Keratinocyte (primary cell): ENCODE results near the gene AGAP1. TPM values are rescaled to one million over a fixed set of nuclear protein-coding genes. Genes with fewer than 3 reads are reported as not detected.

ENCODE experiments used
- DNase-seq: peaks from one replicate; pipeline ENCODE4 v3.0.0-alpha.2; 2011; ENCODE audit warnings: low read depth, missing footprints, low spot score
- FAIRE-seq: peaks from 2 replicates; lab custom pipeline; 2011; peaks lifted over from hg19 to GRCh38; lab: Jason Lieb, UNC
- H2AFZ ChIP-seq: 2 replicates; pipeline ENCODE4 v1.6.0; 2012; ENCODE audit warnings: low read length, control low read depth, inconsistent platforms; ENCODE audit not compliant: control insufficient read depth
- H3K27ac ChIP-seq: 2 replicates; pipeline ENCODE4 v1.5.1; 2011; ENCODE audit warnings: low read length; ENCODE audit not compliant: control insufficient read depth, insufficient read depth
- H3K27me3 ChIP-seq: 3 replicates; pipeline ENCODE4 v1.6.0; 2011; ENCODE audit warnings: low read length; ENCODE audit not compliant: control insufficient read depth, insufficient read depth; ENCODE audit errors: extremely low read depth
- H3K36me3 ChIP-seq, 2 experiments: 2 replicates in 1 of 2; 3 replicates in 1 of 2; pipeline ENCODE4 v1.5.1; 2011; ENCODE audit warnings: low read length in 2 of 2, mild to moderate bottlenecking in 1 of 2; ENCODE audit not compliant: control insufficient read depth in 2 of 2, insufficient read depth in 2 of 2; ENCODE audit errors: extremely low read depth in 1 of 2
- H3K4me1 ChIP-seq: 3 replicates; pipeline ENCODE4 v1.5.1; 2011; ENCODE audit warnings: low read length; ENCODE audit not compliant: control insufficient read depth, insufficient read depth; ENCODE audit errors: extremely low read depth
- H3K4me2 ChIP-seq: 3 replicates; pipeline ENCODE4 v1.6.0; 2011; ENCODE audit warnings: low read depth, low read length; ENCODE audit not compliant: control insufficient read depth, insufficient read depth; ENCODE audit errors: extremely low read depth
- H3K4me3 ChIP-seq, 3 experiments: fragments of 200-600 bp in 1 of 3; sonication (generic) in 1 of 3; 2 replicates in 2 of 3; 3 replicates in 1 of 3; pipeline ENCODE4 v1.5.1; 2011 to 2016; ENCODE audit warnings: low read length in 3 of 3, mild to moderate bottlenecking in 3 of 3, control low read depth in 2 of 3, inconsistent platforms in 1 of 3, low read depth in 1 of 3, mixed read lengths in 1 of 3, mixed run types in 1 of 3, moderate library complexity in 1 of 3; ENCODE audit not compliant: control insufficient read depth in 2 of 3, insufficient read depth in 2 of 3; ENCODE audit errors: extremely low read depth in 1 of 3
- H3K79me2 ChIP-seq: 2 replicates; pipeline ENCODE4 v1.6.0; 2012; ENCODE audit warnings: low read length; ENCODE audit not compliant: control insufficient read depth, insufficient read depth
- H3K9ac ChIP-seq: 3 replicates; pipeline ENCODE4 v1.6.0; 2011; ENCODE audit warnings: low read length; ENCODE audit not compliant: control insufficient read depth, insufficient read depth; ENCODE audit errors: extremely low read depth
- H3K9me1 ChIP-seq: 3 replicates; pipeline ENCODE4 v1.6.0; 2011; ENCODE audit warnings: low read length; ENCODE audit not compliant: control insufficient read depth, insufficient read depth; ENCODE audit errors: extremely low read depth
- H3K9me3 ChIP-seq: 2 replicates; pipeline ENCODE4 v1.5.1; 2012; ENCODE audit warnings: low read depth, low read length; ENCODE audit not compliant: control insufficient read depth
- H4K20me1 ChIP-seq: 3 replicates; pipeline ENCODE4 v1.6.0; 2011; ENCODE audit warnings: low read length; ENCODE audit not compliant: control insufficient read depth, insufficient read depth; ENCODE audit errors: extremely low read depth
- CTCF ChIP-seq, 3 experiments: IDR thresholded peaks in 1 of 3; conservative IDR thresholded peaks in 1 of 3; optimal IDR thresholded peaks in 1 of 3; 2 replicates in 2 of 3; 3 replicates in 1 of 3; pipeline versions ENCODE3 to v1.5.1; 2011; ENCODE audit warnings: low read length in 3 of 3, mild to moderate bottlenecking in 3 of 3, moderate library complexity in 2 of 3, control low read depth in 1 of 3, inconsistent platforms in 1 of 3; ENCODE audit not compliant: insufficient read depth in 2 of 3; ENCODE audit errors: extremely low read depth in 1 of 3
- EZH2 ChIP-seq: IDR thresholded peaks from one replicate; pipeline ENCODE4 v1.6.1; 2012; ENCODE audit warnings: inconsistent platforms, mild to moderate bottlenecking, low read length, moderate library complexity
- dilution Hi-C: fragments of 300-500 bp; cut with MboI; formaldehyde crosslinking; loops from one replicate; pipeline ENCODE4 v1.7.0; 2020; ENCODE audit warnings: low sequenced_read_pairs; ENCODE audit not compliant: extremely low pct_ligation_motif_present
- polyA plus RNA-seq, 5 experiments: library from polyadenylated mRNA; depleted of rRNA in 3 of 5; stranded (reverse) in 3 of 5; stranded (forward) in 1 of 5; unstranded in 1 of 5; fragments of >200 nt; gene quantifications; 1 replicate in 1 of 5; 2 replicates in 3 of 5; 3 replicates in 1 of 5; pipeline versions ENCODE4 v1.2.1 to v1.2.3, GENCODE V29; 2011 to 2012; ENCODE audit warnings: missing spikeins in 2 of 5, low read depth in 1 of 5, low replicate concordance in 1 of 5

The AGAP1 gene
- polyA plus RNA-seq, 1 donor (not counting 4 experiments of a cell fraction or from before 2014, with no cell fraction given): 12.6 TPM

- H3K4me2 ChIP-seq: no peak overlapping the region
These were observed 58.1 kb downstream of the AGAP1 start for GRCh38 chr2:235551965-235552364.

GRCh38 chr2:235552671-235553070 lies 58.8 kb downstream of the AGAP1 start:
- H3K9ac ChIP-seq: no peak overlapping the region
- dilution Hi-C loops: no loop called here
- no peak overlapping the region for H2AFZ ChIP-seq
- H3K27ac ChIP-seq: no peak overlapping the region
- peaks cover 36% of the 10 kb centered on the region for H3K79me2 ChIP-seq
- no peak for TF ChIP-seq CTCF (optimal IDR thresholded peaks at IDR 0.05 in 1 of 3, IDR thresholded peaks at IDR 0.05 in 1 of 3, conservative IDR thresholded peaks at IDR 0.05 in 1 of 3; ENCODE audit: extremely low read depth in 1 of 3, insufficient read depth in 2 of 3, low read length in 3 of 3)
- TF ChIP-seq EZH2: no peak
- H3K27me3 ChIP-seq: no peaks in the 10 kb centered on the region
- H3K4me2 ChIP-seq: no peak overlapping the region
- FAIRE-seq (no peak), DNase-seq (no peak)
- no peaks in the 10 kb centered on the region for H3K9me1 ChIP-seq
- no peaks in the 10 kb centered on the region for H3K4me1 ChIP-seq
- H4K20me1 ChIP-seq: peaks cover 11% of the 10 kb centered on the region
- no peak overlapping the region for H3K4me3 ChIP-seq
- H3K36me3 ChIP-seq: no peaks in the 10 kb centered on the region
- no peaks in the 10 kb centered on the region for H3K9me3 ChIP-seq

More at GRCh38 chr2:235551965-235552364, 58.1 kb downstream of the AGAP1 start:
- dilution Hi-C loops: no loop called here
- H4K20me1 ChIP-seq: peaks cover 13% of the 10 kb centered on the region
- H3K79me2 ChIP-seq: peaks cover 33% of the 10 kb centered on the region
- H3K9me3 ChIP-seq: no peaks in the 10 kb centered on the region
- TF ChIP-seq CTCF (optimal IDR thresholded peaks at IDR 0.05 in 1 of 3, IDR thresholded peaks at IDR 0.05 in 1 of 3, conservative IDR thresholded peaks at IDR 0.05 in 1 of 3; ENCODE audit: extremely low read depth in 1 of 3, insufficient read depth in 2 of 3, low read length in 3 of 3): peak; percentile 60 to 72 (median 60)
- TF ChIP-seq EZH2: no peak
- no peak overlapping the region for H3K4me3 ChIP-seq
- no peaks in the 10 kb centered on the region for H3K36me3 ChIP-seq
- FAIRE-seq (no peak), DNase-seq (no peak)
- H3K9me1 ChIP-seq: no peaks in the 10 kb centered on the region
- no peaks in the 10 kb centered on the region for H3K4me1 ChIP-seq
- no peaks in the 10 kb centered on the region for H3K27me3 ChIP-seq
- H2AFZ ChIP-seq: no peak overlapping the region
- no peak overlapping the region for H3K27ac ChIP-seq
- no peak overlapping the region for H3K9ac ChIP-seq
